Fibroblast of villous mesenchyme (primary cell): ENCODE results near the gene PLBD2. TPM values are rescaled to one million over a fixed set of nuclear protein-coding genes. Genes with fewer than 3 reads are reported as not detected.
A peak's percentile ranks its signal among the peaks of the same experiment; 100 is the strongest.

ENCODE experiments used
- DNase-seq: peaks from one replicate; pipeline ENCODE4 v3.0.0-alpha.2; 2010; ENCODE audit warnings: low read depth
- H3K4me3 ChIP-seq: 2 replicates; pipeline ENCODE4 v1.5.1; 2011; ENCODE audit warnings: low read depth, mild to moderate bottlenecking, low read length
- CTCF ChIP-seq: IDR thresholded peaks from 2 replicates; pipeline ENCODE4 v1.5.1; 2012; ENCODE audit warnings: low read depth, mild to moderate bottlenecking, low read length; ENCODE audit not compliant: insufficient read depth
- total RNA-seq: library from RNA; depleted of rRNA; stranded (reverse); fragments of >200 nt; gene quantifications from 2 replicates; pipeline ENCODE4 v1.2.3, GENCODE V29; 2012

PLBD2 gene
- total RNA-seq, 1 donor: 27.6 TPM

- no peak for DNase-seq
- no peak for TF ChIP-seq CTCF
- H3K4me3 ChIP-seq: no peak overlapping the region
These were observed 80.9 kb downstream of the PLBD2 start for GRCh38 chr12:113439301-113439597.

- TF ChIP-seq CTCF: peak; percentile 77
- peak; percentile 31 for DNase-seq
- H3K4me3 ChIP-seq: no peak overlapping the region
These were observed 81.2 kb downstream of the PLBD2 start for GRCh38 chr12:113439606-113440030.

DNA sequence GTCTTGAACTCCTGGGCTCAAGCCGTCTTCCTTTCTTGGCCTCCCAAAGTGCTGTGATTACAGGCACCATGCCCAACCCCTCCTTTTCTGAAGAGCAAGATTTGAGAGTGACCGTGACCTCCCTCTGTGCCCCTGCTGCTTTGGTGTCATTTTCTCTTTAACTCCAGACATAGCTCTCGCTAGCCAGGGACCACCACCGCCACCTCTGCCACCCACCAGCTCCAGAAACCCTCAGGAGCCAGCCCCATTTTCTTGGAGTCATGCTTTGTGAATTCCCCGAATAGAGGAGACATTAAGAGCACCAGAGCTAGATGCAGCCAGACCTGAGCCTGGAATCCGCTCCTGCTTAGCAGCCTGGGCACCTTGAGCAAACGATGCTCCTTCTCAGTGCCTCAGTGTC lies 81.9 kb downstream of the PLBD2 start:
- H3K4me3 ChIP-seq: no peak overlapping the region

More for the DNA sequence above, 81.9 kb downstream of the PLBD2 start:
- TF ChIP-seq CTCF: no peak
- no peak for DNase-seq

Other genes with a start within 250 kb of the PLBD2 start
- not detected in 2 replicates for gene RASAL1, start 222.8 kb upstream of the PLBD2 start, total RNA-seq
- gene CFAP73, start 208.9 kb upstream of the PLBD2 start, total RNA-seq: not detected in 2 replicates
- gene DDX54, start 173.1 kb upstream of the PLBD2 start, total RNA-seq: 33.7 and 37.0 TPM in 2 replicates
- gene RITA1, start 172.9 kb upstream of the PLBD2 start, total RNA-seq: 22.5 and 27.6 TPM in 2 replicates
- 15.8 and 25.9 TPM in 2 replicates for gene TPCN1, start 137.1 kb upstream of the PLBD2 start, total RNA-seq
- gene SLC8B1, start 23.5 kb upstream of the PLBD2 start, total RNA-seq: 12.9 and 22.9 TPM in 2 replicates
- gene SDS, start 45.3 kb downstream of the PLBD2 start, total RNA-seq: not detected in 2 replicates
- gene SDSL, start 63.8 kb downstream of the PLBD2 start, total RNA-seq: 3.5 and 5.2 TPM in 2 replicates
- not detected in 2 replicates for gene LHX5, start 113.3 kb downstream of the PLBD2 start, total RNA-seq